HUES6 (cell line): ENCODE results near the gene IL17RB.

Experiments used
- H3K27ac ChIP-seq: 2 replicates; pipeline ENCODE4 v1.7.0; 2013; ENCODE audit warnings: low read depth, mild to moderate bottlenecking, low read length, inconsistent platforms
- H3K27me3 ChIP-seq: 2 replicates; pipeline ENCODE4 v1.6.1; 2013; ENCODE audit warnings: low read length; ENCODE audit not compliant: control insufficient read depth, insufficient read depth
- H3K36me3 ChIP-seq: 2 replicates; pipeline ENCODE4 v1.6.1; 2013; ENCODE audit warnings: low read length; ENCODE audit not compliant: control insufficient read depth, insufficient read depth
- H3K4me1 ChIP-seq: 2 replicates; pipeline ENCODE4 v1.6.1; 2013; ENCODE audit warnings: low read length; ENCODE audit not compliant: control insufficient read depth, insufficient read depth
- H3K4me3 ChIP-seq: 2 replicates; pipeline ENCODE4 v1.5.1; 2013; ENCODE audit warnings: low read depth, low read length
- H3K9ac ChIP-seq: one replicate; pipeline ENCODE4 v1.6.1; 2013; ENCODE audit warnings: mild to moderate bottlenecking, low read length
- H3K9me3 ChIP-seq: 2 replicates; pipeline ENCODE4 v1.6.1; 2013; ENCODE audit warnings: low read depth, low read length; ENCODE audit not compliant: control insufficient read depth, insufficient read depth

IL17RB gene

GRCh38 chr3:53834429-53835095 is 11.8 kb upstream of the IL17RB start:
- no peak overlapping the region for H3K27ac ChIP-seq
- H3K36me3 ChIP-seq = peaks cover 8% of the 10 kb centered on the region
- no peaks in the 10 kb centered on the region for H3K27me3 ChIP-seq

GRCh38 chr3:53835257-53835656 is 11.1 kb upstream of the IL17RB start:
- H3K27ac ChIP-seq = no peak overlapping the region
- no peaks in the 10 kb centered on the region for H3K4me1 ChIP-seq
- H3K36me3 ChIP-seq = peaks cover 8% of the 10 kb centered on the region
- H3K27me3 ChIP-seq = no peaks in the 10 kb centered on the region
- H3K4me3 ChIP-seq = no peak overlapping the region
- no peak overlapping the region for H3K9ac ChIP-seq
- no peaks in the 10 kb centered on the region for H3K9me3 ChIP-seq

More at GRCh38 chr3:53834429-53835095, 11.8 kb upstream of the IL17RB start:
- no peaks in the 10 kb centered on the region for H3K4me1 ChIP-seq
- no peaks in the 10 kb centered on the region for H3K9me3 ChIP-seq
- H3K4me3 ChIP-seq = no peak overlapping the region
- no peak overlapping the region for H3K9ac ChIP-seq

GRCh38 chr3:53836084-53836872 is 10.1 kb upstream of the IL17RB start:
- Histone ChIP-seq H3K4me3 (no peak overlapping the region), H3K9ac (no peak overlapping the region), H3K27me3 (no peaks in the 10 kb centered on the region), H3K4me1 (no peaks in the 10 kb centered on the region), H3K27ac (no peak overlapping the region), H3K9me3 (no peaks in the 10 kb centered on the region), H3K36me3 (peaks cover 8% of the 10 kb centered on the region)

- Histone ChIP-seq H3K27me3 (no peaks in the 10 kb centered on the region), H3K9ac (no peak overlapping the region), H3K9me3 (no peaks in the 10 kb centered on the region), H3K4me1 (peaks cover 2% of the 10 kb centered on the region; the same call in 1 of the 2 replicates), H3K4me3 (no peak overlapping the region), H3K27ac (no peak overlapping the region), H3K36me3 (peaks cover 8% of the 10 kb centered on the region)
These were observed 9.0 kb upstream of the IL17RB start for GRCh38 chr3:53837331-53837730.

GRCh38 chr3:53841296-53841695 is 5.1 kb upstream of the IL17RB start:
- Histone ChIP-seq H3K27me3 (peaks cover 4% of the 10 kb centered on the region), H3K9me3 (no peaks in the 10 kb centered on the region), H3K4me1 (peaks cover 34% of the 10 kb centered on the region), H3K36me3 (peaks cover 8% of the 10 kb centered on the region), H3K4me3 (no peak overlapping the region), H3K9ac (no peak overlapping the region), H3K27ac (no peak overlapping the region)

- H3K4me1 ChIP-seq = peaks cover 37% of the 10 kb centered on the region
- peaks cover 8% of the 10 kb centered on the region for H3K36me3 ChIP-seq
- H3K27me3 ChIP-seq = peaks cover 17% of the 10 kb centered on the region
- no peak overlapping the region for H3K4me3 ChIP-seq
- no peaks in the 10 kb centered on the region for H3K9me3 ChIP-seq
- no peak overlapping the region for H3K27ac ChIP-seq
- no peak overlapping the region for H3K9ac ChIP-seq
These were observed 3.8 kb upstream of the IL17RB start for GRCh38 chr3:53842436-53843194.

GRCh38 chr3:53843195-53844177 is 2.9 kb upstream of the IL17RB start:
- peaks cover 25% of the 10 kb centered on the region for H3K27me3 ChIP-seq
- peaks cover 37% of the 10 kb centered on the region for H3K4me1 ChIP-seq
- no peak overlapping the region for H3K9ac ChIP-seq
- no peak overlapping the region for H3K4me3 ChIP-seq
- peaks cover 8% of the 10 kb centered on the region for H3K36me3 ChIP-seq
- no peaks in the 10 kb centered on the region for H3K9me3 ChIP-seq
- H3K27ac ChIP-seq = no peak overlapping the region

- H3K27ac ChIP-seq = no peak overlapping the region
- no peak overlapping the region for H3K9ac ChIP-seq
- H3K4me1 ChIP-seq = peaks cover 37% of the 10 kb centered on the region
- no peak overlapping the region for H3K4me3 ChIP-seq
- H3K27me3 ChIP-seq = peaks cover 27% of the 10 kb centered on the region
- no peaks in the 10 kb centered on the region for H3K9me3 ChIP-seq
- no peaks in the 10 kb centered on the region for H3K36me3 ChIP-seq
These were observed 1.9 kb upstream of the IL17RB start for GRCh38 chr3:53844262-53845102.

GRCh38 chr3:53845103-53845880 is 1.1 kb upstream of the IL17RB start:
- Histone ChIP-seq H3K27ac (no peak overlapping the region), H3K4me1 (peaks cover 37% of the 10 kb centered on the region), H3K4me3 (peak overlapping the region; percentile 80), H3K27me3 (peaks cover 27% of the 10 kb centered on the region), H3K36me3 (no peaks in the 10 kb centered on the region), H3K9me3 (no peaks in the 10 kb centered on the region), H3K9ac (peak overlapping the region; percentile 77)
